ENCODE measurements around the gene CXCL17.

- no peak for TF ChIP-seq CTCF (optimal IDR thresholded peaks at IDR 0.05 in 1 of 3, IDR thresholded peaks at IDR 0.05 in 1 of 3, conservative IDR thresholded peaks at IDR 0.05 in 1 of 3; ENCODE audit: extremely low read depth in 1 of 3, insufficient read depth in 2 of 3, low read length in 3 of 3)
- no peak for TF ChIP-seq EZH2 (IDR thresholded peaks at IDR 0.05; ENCODE audit: low read length)
Measured at GRCh38 chr19:42445948-42446347, 3.2 kb upstream of the CXCL17 start.

All from keratinocyte (primary cell).